Chondrocyte (in vitro differentiated cells): ENCODE data around the gene EMX2. TPM values are rescaled to one million over a fixed set of nuclear protein-coding genes. Genes with fewer than 3 reads are reported as not detected.

Experiments used
- DNase-seq: peaks from one replicate; pipeline ENCODE4 v3.0.0; 2021; ENCODE audit warnings: mixed read lengths, low spot score
- H3K27ac Mint-ChIP-seq: one replicate; pipeline ENCODE4 v1.8.0; 2021; ENCODE audit warnings: mild to moderate bottlenecking, moderate library complexity, mixed read lengths; ENCODE audit not compliant: unreplicated experiment
- H3K27me3 Mint-ChIP-seq: 2 replicates; pipeline ENCODE4 v1.8.0; 2021; ENCODE audit warnings: low read depth, mixed read lengths
- H3K36me3 Mint-ChIP-seq: 2 replicates; pipeline ENCODE4 v1.8.0; 2021; ENCODE audit warnings: low read depth, mixed read lengths
- H3K4me1 Mint-ChIP-seq: 2 replicates; pipeline ENCODE4 v1.8.0; 2021; ENCODE audit warnings: low read depth, mild to moderate bottlenecking, mixed read lengths
- H3K4me3 Mint-ChIP-seq: one replicate; pipeline ENCODE4 v1.8.0; 2021; ENCODE audit warnings: mild to moderate bottlenecking, moderate library complexity, mixed read lengths; ENCODE audit not compliant: unreplicated experiment
- H3K9me3 Mint-ChIP-seq: 2 replicates; pipeline ENCODE4 v1.8.0; 2021; ENCODE audit warnings: low read depth, mixed read lengths
- total RNA-seq: library from RNA; stranded (reverse); gene quantifications from 3 replicates; pipeline ENCODE4 v1.2.1, GENCODE V29; 2021
- TF ChIP-seq, protein P1 (sequence below): fragments of 200-600 bp; sonication (generic); IDR thresholded peaks from 2 replicates; pipeline ENCODE4 v1.5.0; 2021; ENCODE audit warnings: antibody characterized with exemption, mild to moderate bottlenecking, moderate library complexity

The EMX2 gene
- total RNA-seq, 1 donor from 2014 or later: not detected

DNA sequence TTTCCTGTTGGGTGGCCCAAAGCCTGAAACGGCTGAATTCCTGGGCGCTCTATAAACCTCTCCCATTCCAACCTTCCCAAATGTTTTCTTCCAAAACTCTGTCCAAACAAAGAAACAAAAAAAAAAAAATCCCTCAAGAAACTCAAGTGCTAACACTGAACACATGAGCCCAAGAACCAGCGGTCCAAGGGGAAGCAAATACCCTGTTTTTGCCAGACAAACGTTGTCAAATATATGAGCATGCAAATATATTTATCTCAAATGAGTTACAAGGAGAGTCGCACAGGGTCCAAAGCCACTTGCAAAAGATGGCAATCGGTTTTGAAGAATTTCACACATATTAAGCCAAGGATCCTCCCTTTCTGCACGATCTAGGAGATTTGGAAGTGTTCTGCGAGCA is 23.3 kb upstream of the EMX2 start:
- no peak for DNase-seq
- Mint-ChIP-seq H3K9me3 (no peaks in the 10 kb centered on the region), H3K4me1 (peaks cover 3% of the 10 kb centered on the region), H3K36me3 (no peaks in the 10 kb centered on the region), H3K4me3 (no peak overlapping the region), H3K27ac (no peak overlapping the region), H3K27me3 (peaks cover 23% of the 10 kb centered on the region)
- TF ChIP-seq, protein P1, sequence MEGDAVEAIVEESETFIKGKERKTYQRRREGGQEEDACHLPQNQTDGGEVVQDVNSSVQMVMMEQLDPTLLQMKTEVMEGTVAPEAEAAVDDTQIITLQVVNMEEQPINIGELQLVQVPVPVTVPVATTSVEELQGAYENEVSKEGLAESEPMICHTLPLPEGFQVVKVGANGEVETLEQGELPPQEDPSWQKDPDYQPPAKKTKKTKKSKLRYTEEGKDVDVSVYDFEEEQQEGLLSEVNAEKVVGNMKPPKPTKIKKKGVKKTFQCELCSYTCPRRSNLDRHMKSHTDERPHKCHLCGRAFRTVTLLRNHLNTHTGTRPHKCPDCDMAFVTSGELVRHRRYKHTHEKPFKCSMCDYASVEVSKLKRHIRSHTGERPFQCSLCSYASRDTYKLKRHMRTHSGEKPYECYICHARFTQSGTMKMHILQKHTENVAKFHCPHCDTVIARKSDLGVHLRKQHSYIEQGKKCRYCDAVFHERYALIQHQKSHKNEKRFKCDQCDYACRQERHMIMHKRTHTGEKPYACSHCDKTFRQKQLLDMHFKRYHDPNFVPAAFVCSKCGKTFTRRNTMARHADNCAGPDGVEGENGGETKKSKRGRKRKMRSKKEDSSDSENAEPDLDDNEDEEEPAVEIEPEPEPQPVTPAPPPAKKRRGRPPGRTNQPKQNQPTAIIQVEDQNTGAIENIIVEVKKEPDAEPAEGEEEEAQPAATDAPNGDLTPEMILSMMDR: no peak

DNA sequence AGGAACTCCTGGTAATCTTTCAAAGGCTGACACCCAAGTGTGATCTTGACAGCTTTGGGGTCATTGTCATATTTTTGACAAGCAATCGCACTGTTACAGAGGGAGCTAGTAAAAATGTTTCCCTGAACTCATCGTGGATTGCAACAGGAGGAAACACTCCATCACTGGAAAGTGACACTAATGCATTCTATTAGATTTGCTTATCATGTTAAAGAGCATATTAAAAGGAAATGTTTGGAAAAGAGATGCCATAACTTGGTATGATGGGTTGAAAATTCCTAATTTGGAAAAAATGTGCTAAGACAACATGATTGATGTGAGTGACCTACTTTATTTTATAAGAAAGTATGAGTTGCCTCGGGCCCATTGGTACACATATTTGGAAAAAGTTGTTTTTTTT is 22.7 kb upstream of the EMX2 start:
- Mint-ChIP-seq H3K4me1 (peaks cover 3% of the 10 kb centered on the region), H3K4me3 (no peak overlapping the region), H3K27ac (no peak overlapping the region), H3K27me3 (peaks cover 27% of the 10 kb centered on the region), H3K9me3 (no peaks in the 10 kb centered on the region), H3K36me3 (no peaks in the 10 kb centered on the region)
- DNase-seq: no peak
- TF ChIP-seq, protein P1: no peak

DNA sequence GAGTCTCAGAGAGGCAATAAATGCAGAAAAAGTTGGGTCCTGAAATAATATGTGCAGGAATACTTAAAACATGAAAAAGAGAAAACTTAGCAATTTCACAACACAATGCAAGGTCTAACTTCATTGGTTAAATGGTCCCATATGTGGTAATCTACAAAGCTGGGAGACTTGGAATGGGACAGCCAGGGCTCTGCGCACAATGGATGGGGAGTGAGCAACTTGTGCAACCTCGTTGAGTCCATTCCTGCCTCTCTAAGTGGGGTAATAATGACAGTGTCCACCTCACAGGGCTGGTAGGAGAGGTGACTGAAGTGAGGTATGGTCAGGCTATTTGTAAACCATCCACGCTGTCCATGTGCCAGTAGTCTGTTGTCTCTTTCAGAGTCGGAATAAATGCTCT is 11.8 kb upstream of the EMX2 start:
- Mint-ChIP-seq H3K36me3 (no peaks in the 10 kb centered on the region), H3K27ac (no peak overlapping the region), H3K4me3 (no peak overlapping the region), H3K9me3 (no peaks in the 10 kb centered on the region), H3K4me1 (peaks cover 7% of the 10 kb centered on the region), H3K27me3 (peaks cover 61% of the 10 kb centered on the region)
- DNase-seq: no peak
- TF ChIP-seq, protein P1: no peak

DNA sequence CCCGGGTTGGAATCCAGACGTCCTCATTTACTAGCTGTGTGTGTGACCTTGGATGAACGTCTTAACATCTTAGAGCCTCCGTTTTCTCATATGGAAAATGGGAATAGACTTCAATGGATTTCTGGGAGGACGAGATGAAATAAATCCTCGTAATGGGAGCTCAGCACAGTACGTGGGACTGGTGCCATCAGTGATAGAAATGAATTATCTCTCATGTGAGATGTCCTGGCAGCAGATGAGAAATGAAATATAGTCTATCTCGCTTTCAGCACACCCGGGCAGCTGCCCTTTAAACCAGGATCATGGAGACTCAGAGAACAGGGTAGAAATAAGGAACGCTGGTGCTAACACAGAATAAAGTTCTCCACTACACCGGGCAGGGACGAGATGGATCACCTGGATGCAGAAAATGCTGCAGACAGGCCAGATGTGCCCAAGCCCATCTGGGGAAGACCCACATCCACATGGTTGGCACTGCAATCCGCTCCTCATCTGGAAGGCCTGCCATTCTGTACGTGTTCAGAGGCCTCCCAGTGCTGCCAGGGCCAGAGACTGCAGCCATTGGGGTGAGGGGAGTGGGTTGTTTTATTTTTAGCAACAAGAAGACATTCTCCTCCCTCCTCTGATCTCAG is 11.1 kb upstream of the EMX2 start:
- TF ChIP-seq, protein P1: no peak
- peaks cover 66% of the 10 kb centered on the region for H3K27me3 Mint-ChIP-seq
- H3K4me3 Mint-ChIP-seq: no peak overlapping the region
- no peaks in the 10 kb centered on the region for H3K36me3 Mint-ChIP-seq
- DNase-seq: no peak
- no peaks in the 10 kb centered on the region for H3K9me3 Mint-ChIP-seq
- no peak overlapping the region for H3K27ac Mint-ChIP-seq
- H3K4me1 Mint-ChIP-seq: peaks cover 7% of the 10 kb centered on the region

DNA sequence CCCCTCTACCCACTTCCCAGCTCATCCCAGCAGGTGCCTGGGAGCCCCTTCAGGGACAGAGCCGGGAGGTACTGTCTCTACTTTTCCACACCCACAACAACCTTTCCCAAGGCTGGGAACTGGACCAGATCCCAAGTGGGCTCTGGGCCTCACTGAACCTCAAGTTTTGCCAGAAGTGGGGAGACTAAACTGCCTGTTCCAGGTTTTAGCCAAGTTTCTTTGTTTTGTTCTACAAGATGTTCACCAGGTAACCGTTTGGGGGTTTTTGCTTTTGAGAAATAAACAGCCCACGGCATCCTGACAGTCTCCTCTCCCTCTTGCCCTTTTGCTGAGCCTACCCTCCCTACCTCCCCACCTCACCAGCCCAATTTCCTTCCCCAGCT is 10.6 kb upstream of the EMX2 start:
- Mint-ChIP-seq H3K27ac (no peak overlapping the region), H3K4me3 (no peak overlapping the region), H3K4me1 (peaks cover 7% of the 10 kb centered on the region), H3K36me3 (no peaks in the 10 kb centered on the region), H3K9me3 (no peaks in the 10 kb centered on the region), H3K27me3 (peaks cover 67% of the 10 kb centered on the region)
- no peak for DNase-seq
- TF ChIP-seq, protein P1: no peak
